ENCODE data around the gene TET3. TPM values are rescaled to one million over a fixed set of nuclear protein-coding genes. Genes with fewer than 3 reads are reported as not detected.

The TET3 gene
- total and polyA plus RNA-seq, 2 donors (not counting 3 experiments of a cell fraction or from before 2014, with no cell fraction given): 3.4 to 15.6 TPM

DNA sequence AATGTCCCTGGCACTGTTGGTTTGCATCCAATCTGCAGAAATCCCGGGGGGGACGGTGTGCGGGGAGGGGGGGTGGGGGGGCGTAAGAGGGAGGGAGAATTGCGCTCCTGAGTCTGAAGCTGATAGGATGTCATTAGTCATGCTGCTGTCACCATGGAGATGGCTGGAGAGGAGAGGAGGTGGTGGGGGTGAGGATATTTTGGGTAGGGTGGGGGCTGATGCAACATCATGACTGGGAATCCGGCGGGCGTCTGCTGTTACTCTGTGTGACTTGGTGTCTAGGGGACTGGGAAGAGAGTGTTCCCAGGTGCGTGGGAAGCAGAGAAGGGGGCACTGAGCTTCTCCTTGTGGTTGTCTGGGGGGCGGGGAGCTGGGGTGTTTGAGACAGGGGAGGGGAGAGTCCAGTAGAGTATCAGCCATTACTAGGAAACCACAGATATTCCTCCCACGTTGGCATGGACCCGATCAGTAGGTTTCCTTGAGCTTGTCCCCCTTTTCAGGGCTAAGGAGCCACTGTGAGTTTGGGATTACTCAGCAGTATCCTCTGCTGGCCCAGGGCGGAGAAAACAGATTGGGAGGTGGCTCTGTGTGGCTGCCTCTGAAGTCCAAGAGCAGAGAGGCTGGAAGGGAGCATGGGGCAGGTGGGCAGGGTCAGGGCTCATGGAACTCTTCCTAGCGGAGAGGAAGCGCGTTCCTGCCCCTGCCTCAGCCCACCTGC lies 18.9 kb downstream of the TET3 start:
- ChIA-PET POLR2A (no interaction called here), CTCF (interaction anchor here (0.7 to 1.8 kb wide), 5 partner anchors 16 to 144 kb away, joined by 3 to 5 read pairs (median 3); no protein-coding TSS in a partner anchor)
- no peak for DNase-seq (ENCODE audit: low read depth, low spot score)
- Histone ChIP-seq H3K4me1 (ENCODE audit: control insufficient read depth, extremely low read depth, insufficient read depth, low read length) (peaks cover 9% of the 10 kb centered on the region), H3K4me3 (replicated peaks in 1 of 3; ENCODE audit: insufficient read depth in 1 of 3, low read depth in 1 of 3, low read length in 3 of 3) (no peak overlapping the region), H3K27ac (ENCODE audit: insufficient read depth, low read depth, low read length) (no peak overlapping the region), H4K20me1 (replicated peaks; ENCODE audit: control insufficient read depth, extremely low read depth, insufficient read depth, low read length) (no peaks in the 10 kb centered on the region), H2AFZ (ENCODE audit: low read depth, low read length) (no peak overlapping the region), H3K4me2 (ENCODE audit: insufficient read depth, low read length) (no peak overlapping the region), H3K79me2 (ENCODE audit: control insufficient read depth, insufficient read depth, low read length) (peaks cover 11% of the 10 kb centered on the region), H3K9me3 (replicated peaks; ENCODE audit: control insufficient read depth, insufficient read depth, low read length) (no peaks in the 10 kb centered on the region), H3K9ac (replicated peaks; ENCODE audit: extremely low read depth, insufficient read depth, low read length) (no peak overlapping the region), H3K27me3 (ENCODE audit: control insufficient read depth in 2 of 2, insufficient read depth in 2 of 2, low read length in 2 of 2) (no peaks in the 10 kb centered on the region), H3K36me3 (ENCODE audit: control insufficient read depth in 2 of 2, extremely low read depth in 1 of 2, insufficient read depth in 2 of 2, low read length in 2 of 2) (peaks cover 0 to 2% of the 10 kb centered on the region in 2 experiments), H3K9me1 (replicated peaks; ENCODE audit: control insufficient read depth, extremely low read depth, insufficient read depth, low read length) (no peaks in the 10 kb centered on the region)
- intact Hi-C loops (cut with micrococcal nuclease) (loop anchor here (5.0 kb wide), 1 partner anchor 104 kb away; no protein-coding TSS in a partner anchor), dilution Hi-C loops (cut with MboI; ENCODE audit: extremely low pct_ligation_motif_present, low sequenced_read_pairs) (no loop called here)
- FAIRE-seq: no peak
- no TSS peak for BruUV-seq (replicated peaks)
- TF ChIP-seq, protein P1, sequence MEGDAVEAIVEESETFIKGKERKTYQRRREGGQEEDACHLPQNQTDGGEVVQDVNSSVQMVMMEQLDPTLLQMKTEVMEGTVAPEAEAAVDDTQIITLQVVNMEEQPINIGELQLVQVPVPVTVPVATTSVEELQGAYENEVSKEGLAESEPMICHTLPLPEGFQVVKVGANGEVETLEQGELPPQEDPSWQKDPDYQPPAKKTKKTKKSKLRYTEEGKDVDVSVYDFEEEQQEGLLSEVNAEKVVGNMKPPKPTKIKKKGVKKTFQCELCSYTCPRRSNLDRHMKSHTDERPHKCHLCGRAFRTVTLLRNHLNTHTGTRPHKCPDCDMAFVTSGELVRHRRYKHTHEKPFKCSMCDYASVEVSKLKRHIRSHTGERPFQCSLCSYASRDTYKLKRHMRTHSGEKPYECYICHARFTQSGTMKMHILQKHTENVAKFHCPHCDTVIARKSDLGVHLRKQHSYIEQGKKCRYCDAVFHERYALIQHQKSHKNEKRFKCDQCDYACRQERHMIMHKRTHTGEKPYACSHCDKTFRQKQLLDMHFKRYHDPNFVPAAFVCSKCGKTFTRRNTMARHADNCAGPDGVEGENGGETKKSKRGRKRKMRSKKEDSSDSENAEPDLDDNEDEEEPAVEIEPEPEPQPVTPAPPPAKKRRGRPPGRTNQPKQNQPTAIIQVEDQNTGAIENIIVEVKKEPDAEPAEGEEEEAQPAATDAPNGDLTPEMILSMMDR (IDR thresholded peaks at IDR 0.05; ENCODE audit: extremely low read depth in 1 of 2, insufficient read depth in 1 of 2, low read depth in 1 of 2, low read length in 2 of 2): no peak
- TF ChIP-seq POLR2AphosphoS5 (IDR thresholded peaks at IDR 0.05; ENCODE audit: insufficient read depth, low read depth, low read length) (no peak), MYC (IDR thresholded peaks at IDR 0.05; ENCODE audit: low read depth, low read length) (no peak), FOS (IDR thresholded peaks at IDR 0.05; ENCODE audit: borderline replicate concordance, insufficient read depth, low read length) (no peak), EZH2 (IDR thresholded peaks at IDR 0.05; ENCODE audit: borderline replicate concordance, low read depth, low read length, severe bottlenecking) (no peak)
- TF ChIP-seq, protein P2, sequence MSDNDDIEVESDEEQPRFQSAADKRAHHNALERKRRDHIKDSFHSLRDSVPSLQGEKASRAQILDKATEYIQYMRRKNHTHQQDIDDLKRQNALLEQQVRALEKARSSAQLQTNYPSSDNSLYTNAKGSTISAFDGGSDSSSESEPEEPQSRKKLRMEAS (IDR thresholded peaks at IDR 0.05; ENCODE audit: insufficient read depth, insufficient read length): no peak

All from endothelial cell of umbilical vein (primary cell).